ENCODE measurements around the gene CEACAM4.
"Not testable (repeated sequence)": the region's sequence is repeated elsewhere in the genome, so short reads cannot be mapped to it uniquely, and the experiment has no call there.

Gene CEACAM4

GRCh38 chr19:41586064-41586463 is 40.8 kb downstream of the CEACAM4 start:
- no peak overlapping the region for H3K4me3 ChIP-seq (ENCODE audit: low read depth, low read length)

GRCh38 chr19:41584931-41585330 is 41.9 kb downstream of the CEACAM4 start:
- no peak overlapping the region for H3K4me3 ChIP-seq (ENCODE audit: low read depth, low read length)

GRCh38 chr19:41584260-41584810 is 42.5 kb downstream of the CEACAM4 start:
- H3K4me3 ChIP-seq (ENCODE audit: low read depth, low read length) = no peak overlapping the region

GRCh38 chr19:41582577-41583182 is 44.2 kb downstream of the CEACAM4 start:
- H3K4me3 ChIP-seq (ENCODE audit: low read depth, low read length) = not testable (repeated sequence)

GRCh38 chr19:41581068-41581467 is 45.8 kb downstream of the CEACAM4 start:
- not testable (repeated sequence) for H3K4me3 ChIP-seq (ENCODE audit: low read depth, low read length)

- H3K4me3 ChIP-seq (ENCODE audit: low read depth, low read length) = no peak overlapping the region
Observed at GRCh38 chr19:41578886-41579285, 48.0 kb downstream of the CEACAM4 start.

- H3K4me3 ChIP-seq (ENCODE audit: low read depth, low read length) = no peak overlapping the region
Observed at GRCh38 chr19:41577833-41578232, 49.0 kb downstream of the CEACAM4 start.

- H3K4me3 ChIP-seq (ENCODE audit: low read depth, low read length) = no peak overlapping the region
Observed at GRCh38 chr19:41577144-41577830, 49.6 kb downstream of the CEACAM4 start.

GRCh38 chr19:41575998-41576397 is 50.9 kb downstream of the CEACAM4 start, which contains the start of gene CEACAM21:
Gene CEACAM21 (plus strand): TSS chr19:41576166. CDS start chr19:41576275, 109 bp downstream.
- no peak within 1 kb of the TSS for H3K4me3 ChIP-seq (ENCODE audit: low read depth, low read length)

GRCh38 chr19:41570639-41571112 is 56.2 kb downstream of the CEACAM4 start:
- H3K4me3 ChIP-seq (ENCODE audit: low read depth, low read length) = no peak overlapping the region

GRCh38 chr19:41570179-41570578 is 56.7 kb downstream of the CEACAM4 start:
- no peak overlapping the region for H3K4me3 ChIP-seq (ENCODE audit: low read depth, low read length)

GRCh38 chr19:41569481-41570150 is 57.3 kb downstream of the CEACAM4 start:
- H3K4me3 ChIP-seq (ENCODE audit: low read depth, low read length) = no peak overlapping the region
